Esophagus squamous epithelium (tissue), 4 donors: ENCODE results near the gene EHD4.

Experiments used
- CTCF ChIP-seq, 6 experiments: fragments of 450-650 bp in 4 of 6; fragments of 200-600 bp in 2 of 6; sonication (generic) in 2 of 6; IDR thresholded peaks; one replicate each; pipeline ENCODE4 v1.5.1; 2016 to 2019; ENCODE audit warnings: antibody characterized with exemption in 6 of 6, mild to moderate bottlenecking in 4 of 6, moderate library complexity in 4 of 6
- POLR2A ChIP-seq, 4 donors: fragments of 450-650 bp; IDR thresholded peaks; one replicate each; pipeline ENCODE4 v1.6.1; 2017; ENCODE audit warnings: antibody characterized with exemption in 4 of 4, mild to moderate bottlenecking in 4 of 4, moderate library complexity in 3 of 4

GRCh38 chr15:41895491-41895890 lies 76.9 kb downstream of the EHD4 start:
- TF ChIP-seq CTCF (IDR thresholded peaks at IDR 0.05) (no peak), POLR2A (IDR thresholded peaks at IDR 0.05) (no peak)
